Tracheal epithelial cell (primary cell): ENCODE measurements around the gene HS2ST1. TPM values are rescaled to one million over a fixed set of nuclear protein-coding genes. Genes with fewer than 3 reads are reported as not detected.

ENCODE experiments used
- total RNA-seq: library from RNA; depleted of rRNA; stranded (reverse); fragments of >200 nt; gene quantifications from 2 replicates; pipeline ENCODE4 v1.2.1, GENCODE V29; 2014

HS2ST1 gene
- 9.9 and 23.7 TPM in 2 replicates for total RNA-seq

GRCh38 chr1:86914601-86914997, at the start of gene HS2ST1:
Gene HS2ST1 (plus strand): TSS chr1:86914635.

GRCh38 chr1:86913896-86914600, 387 bp upstream of the HS2ST1 start, which contains the start of gene SELENOF:
Gene SELENOF (minus strand): TSS chr1:86914126. CDS start chr1:86914111, 15 bp downstream.

Other genes starting within 250 kb of the HS2ST1 start
- 26.3 and 31.3 TPM in 2 replicates for gene SH3GLB1, start 210.1 kb upstream of the HS2ST1 start, total RNA-seq
- gene SELENOF, start 509 bp upstream of the HS2ST1 start, total RNA-seq = 138 and 158 TPM in 2 replicates